Activated naive CD8-positive, alpha-beta T cell treated with anti-CD3 and anti-CD28 coated beads for 36 hours (primary cell): ENCODE results near the gene SNRPB2. TPM values are rescaled to one million over a fixed set of nuclear protein-coding genes. Genes with fewer than 3 reads are reported as not detected.

Source experiments
- DNase-seq: peaks from one replicate; pipeline ENCODE4 v3.0.0; 2021
- H3K27ac Mint-ChIP-seq: one replicate; pipeline ENCODE4 v1.8.0; 2022; ENCODE audit warnings: mild to moderate bottlenecking, moderate library complexity, mixed read lengths
- H3K27me3 Mint-ChIP-seq: one replicate; pipeline ENCODE4 v1.8.0; 2022; ENCODE audit warnings: mild to moderate bottlenecking, mixed read lengths
- H3K36me3 Mint-ChIP-seq: one replicate; pipeline ENCODE4 v1.8.0; 2021; ENCODE audit warnings: mild to moderate bottlenecking, mixed read lengths
- H3K4me1 Mint-ChIP-seq: one replicate; pipeline ENCODE4 v1.8.0; 2021; ENCODE audit warnings: mixed read lengths
- H3K4me3 Mint-ChIP-seq: one replicate; pipeline ENCODE4 v1.8.0; 2022; ENCODE audit warnings: mild to moderate bottlenecking, moderate library complexity, mixed read lengths
- H3K9me3 Mint-ChIP-seq: one replicate; pipeline ENCODE4 v1.8.0; 2022; ENCODE audit warnings: mixed read lengths
- total RNA-seq, 2 experiments: library from RNA; stranded (reverse); gene quantifications; one replicate each; pipeline ENCODE4 v1.2.3, GENCODE V29; 2021

Gene SNRPB2
- total RNA-seq, 2 experiments from 2014 or later = 139 to 140 TPM

- H3K4me1 Mint-ChIP-seq = peaks cover 4% of the 10 kb centered on the region
These were observed 23.1 kb downstream of the SNRPB2 start for GRCh38 chr20:16752901-16753300.

GRCh38 chr20:16758454-16759180, 28.8 kb downstream of the SNRPB2 start:
- no peak for DNase-seq
- Mint-ChIP-seq H3K4me1 (peaks cover 3% of the 10 kb centered on the region), H3K27ac (no peak overlapping the region), H3K4me3 (no peak overlapping the region), H3K9me3 (no peaks in the 10 kb centered on the region), H3K27me3 (peaks cover 17% of the 10 kb centered on the region), H3K36me3 (no peaks in the 10 kb centered on the region)

More at GRCh38 chr20:16752901-16753300, 23.1 kb downstream of the SNRPB2 start:
- no peaks in the 10 kb centered on the region for H3K36me3 Mint-ChIP-seq
- H3K27me3 Mint-ChIP-seq = peaks cover 27% of the 10 kb centered on the region
- no peaks in the 10 kb centered on the region for H3K9me3 Mint-ChIP-seq
- DNase-seq = no peak
- no peak overlapping the region for H3K27ac Mint-ChIP-seq
- no peak overlapping the region for H3K4me3 Mint-ChIP-seq

- Mint-ChIP-seq H3K36me3 (no peaks in the 10 kb centered on the region), H3K27ac (no peak overlapping the region), H3K4me3 (no peak overlapping the region), H3K9me3 (no peaks in the 10 kb centered on the region), H3K4me1 (peaks cover 3% of the 10 kb centered on the region), H3K27me3 (peaks cover 15% of the 10 kb centered on the region)
- no peak for DNase-seq
These were observed 29.3 kb downstream of the SNRPB2 start for GRCh38 chr20:16759181-16759563.

GRCh38 chr20:16760431-16761304, 30.8 kb downstream of the SNRPB2 start:
- Mint-ChIP-seq H3K9me3 (no peaks in the 10 kb centered on the region), H3K4me1 (peaks cover 3% of the 10 kb centered on the region), H3K4me3 (no peak overlapping the region), H3K27ac (no peak overlapping the region), H3K36me3 (no peaks in the 10 kb centered on the region), H3K27me3 (peaks cover 19% of the 10 kb centered on the region)
- no peak for DNase-seq

- Mint-ChIP-seq H3K9me3 (no peaks in the 10 kb centered on the region), H3K4me1 (peaks cover 3% of the 10 kb centered on the region), H3K27ac (no peak overlapping the region), H3K36me3 (no peaks in the 10 kb centered on the region), H3K27me3 (peaks cover 24% of the 10 kb centered on the region), H3K4me3 (no peak overlapping the region)
- DNase-seq = peak; percentile 16
These were observed 31.5 kb downstream of the SNRPB2 start for GRCh38 chr20:16761305-16761829.

- no peaks in the 10 kb centered on the region for H3K36me3 Mint-ChIP-seq
- H3K4me3 Mint-ChIP-seq = no peak overlapping the region
- H3K27ac Mint-ChIP-seq = no peak overlapping the region
- peaks cover 24% of the 10 kb centered on the region for H3K27me3 Mint-ChIP-seq
- no peak for DNase-seq
- H3K9me3 Mint-ChIP-seq = no peaks in the 10 kb centered on the region
- H3K4me1 Mint-ChIP-seq = no peaks in the 10 kb centered on the region
These were observed 34.7 kb downstream of the SNRPB2 start for GRCh38 chr20:16764560-16764959.

- Mint-ChIP-seq H3K36me3 (peaks cover 3% of the 10 kb centered on the region), H3K27me3 (peaks cover 14% of the 10 kb centered on the region), H3K4me3 (no peak overlapping the region), H3K4me1 (no peaks in the 10 kb centered on the region), H3K9me3 (peaks cover 11% of the 10 kb centered on the region), H3K27ac (no peak overlapping the region)
- DNase-seq = no peak
These were observed 41.4 kb downstream of the SNRPB2 start for GRCh38 chr20:16771213-16771612.

GRCh38 chr20:16775961-16776360, 46.1 kb downstream of the SNRPB2 start:
- Mint-ChIP-seq H3K9me3 (peaks cover 16% of the 10 kb centered on the region), H3K4me3 (no peak overlapping the region), H3K4me1 (no peaks in the 10 kb centered on the region), H3K27me3 (peaks cover 8% of the 10 kb centered on the region), H3K27ac (no peak overlapping the region), H3K36me3 (peaks cover 3% of the 10 kb centered on the region)
- no peak for DNase-seq

- H3K4me3 Mint-ChIP-seq = no peak overlapping the region
- H3K4me1 Mint-ChIP-seq = no peaks in the 10 kb centered on the region
- peaks cover 21% of the 10 kb centered on the region for H3K9me3 Mint-ChIP-seq
- H3K36me3 Mint-ChIP-seq = peaks cover 3% of the 10 kb centered on the region
- peaks cover 10% of the 10 kb centered on the region for H3K27me3 Mint-ChIP-seq
- H3K27ac Mint-ChIP-seq = no peak overlapping the region
- DNase-seq = no peak
These were observed 47.3 kb downstream of the SNRPB2 start for GRCh38 chr20:16777126-16777525.

- peaks cover 7% of the 10 kb centered on the region for H3K27me3 Mint-ChIP-seq
- peaks cover 30% of the 10 kb centered on the region for H3K9me3 Mint-ChIP-seq
- H3K36me3 Mint-ChIP-seq = peaks cover 5% of the 10 kb centered on the region
- no peak for DNase-seq
- no peak overlapping the region for H3K27ac Mint-ChIP-seq
- no peak overlapping the region for H3K4me3 Mint-ChIP-seq
- no peaks in the 10 kb centered on the region for H3K4me1 Mint-ChIP-seq
These were observed 48.3 kb downstream of the SNRPB2 start for GRCh38 chr20:16778159-16778558.

GRCh38 chr20:16781496-16781895, 51.7 kb downstream of the SNRPB2 start:
- H3K27ac Mint-ChIP-seq = no peak overlapping the region
- H3K27me3 Mint-ChIP-seq = peaks cover 11% of the 10 kb centered on the region
- no peak overlapping the region for H3K4me3 Mint-ChIP-seq
- H3K36me3 Mint-ChIP-seq = peaks cover 2% of the 10 kb centered on the region
- no peaks in the 10 kb centered on the region for H3K4me1 Mint-ChIP-seq
- DNase-seq = no peak
- H3K9me3 Mint-ChIP-seq = peaks cover 25% of the 10 kb centered on the region

- Mint-ChIP-seq H3K4me3 (no peak overlapping the region), H3K9me3 (peaks cover 29% of the 10 kb centered on the region), H3K4me1 (no peaks in the 10 kb centered on the region), H3K36me3 (peaks cover 2% of the 10 kb centered on the region), H3K27ac (no peak overlapping the region), H3K27me3 (peaks cover 25% of the 10 kb centered on the region)
- no peak for DNase-seq
These were observed 55.4 kb downstream of the SNRPB2 start for GRCh38 chr20:16785226-16785625.
